Adrenal gland (tissue), 5 donors: ENCODE data around the gene ZSWIM8.
"Not testable (repeated sequence)": the region's sequence is repeated elsewhere in the genome, so short reads cannot be mapped to it uniquely, and the experiment has no call there.

Experiments
- CTCF ChIP-seq, 6 experiments: fragments of 450-650 bp in 4 of 6; fragments of 200-600 bp in 2 of 6; sonication (generic) in 1 of 6; IDR thresholded peaks; 1 replicate in 5 of 6; 2 replicates in 1 of 6; pipeline versions ENCODE4 v1.5.1 to v1.8.0; 2016 to 2021; ENCODE audit warnings: antibody characterized with exemption in 6 of 6, mild to moderate bottlenecking in 2 of 6, moderate library complexity in 1 of 6
- POLR2A ChIP-seq, 2 donors: fragments of 450-650 bp; IDR thresholded peaks; one replicate each; pipeline ENCODE4 v1.6.1; 2017; ENCODE audit warnings: antibody characterized with exemption in 2 of 2, mild to moderate bottlenecking in 2 of 2, moderate library complexity in 1 of 2
- donor health status: DM: no; HTN: no; CAD: no.

DNA sequence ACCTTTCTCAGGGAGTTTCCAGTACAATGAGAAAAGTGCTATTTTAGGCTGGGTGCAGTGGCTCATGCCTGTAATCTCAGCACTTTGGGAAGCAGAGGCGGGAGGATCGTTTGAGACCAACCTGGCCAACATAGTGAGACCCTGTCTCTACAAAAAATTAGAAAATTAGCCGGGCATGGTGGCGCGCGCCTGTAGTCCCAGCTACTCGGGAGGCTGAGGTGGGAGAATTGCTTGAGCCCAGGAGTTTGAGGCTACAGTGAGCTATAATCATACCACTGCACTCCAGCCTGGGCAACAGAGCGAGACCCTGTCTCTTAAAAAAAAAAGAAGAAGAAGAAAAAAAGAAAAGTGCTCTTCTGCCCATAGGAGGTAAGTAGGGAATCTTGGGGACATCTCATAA is 10.6 kb downstream of the ZSWIM8 start:
- TF ChIP-seq CTCF, POLR2A (IDR thresholded peaks at IDR 0.05): not testable (repeated sequence)
